ENCODE measurements around the gene FAM53B. TPM values are rescaled to one million over a fixed set of nuclear protein-coding genes. Genes with fewer than 3 reads are reported as not detected.

FAM53B gene
- total RNA-seq, 2 donors from 2014 or later = 19.3 to 22.6 TPM

DNA sequence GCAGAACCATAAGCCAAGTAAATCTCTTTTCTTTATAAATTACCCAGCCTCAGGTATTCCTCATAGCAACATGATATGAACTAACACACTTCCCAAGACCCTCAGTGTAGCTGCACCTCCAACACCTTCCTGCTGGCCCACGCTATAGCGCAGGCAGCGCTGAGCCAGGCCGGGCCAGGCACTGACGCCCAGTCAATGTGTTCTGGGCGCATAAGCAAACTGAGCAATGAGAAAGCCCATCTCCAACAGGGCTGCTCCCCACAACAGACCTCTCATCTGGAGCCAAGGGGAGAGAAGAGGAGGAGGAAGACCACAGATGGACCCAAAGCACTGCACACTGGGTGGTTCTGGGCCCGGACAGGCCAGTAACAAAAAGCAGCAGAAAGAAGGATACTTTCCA, 40.8 kb downstream of the FAM53B start:
- H3K27ac Mint-ChIP-seq = peak overlapping the region; percentile 30

DNA sequence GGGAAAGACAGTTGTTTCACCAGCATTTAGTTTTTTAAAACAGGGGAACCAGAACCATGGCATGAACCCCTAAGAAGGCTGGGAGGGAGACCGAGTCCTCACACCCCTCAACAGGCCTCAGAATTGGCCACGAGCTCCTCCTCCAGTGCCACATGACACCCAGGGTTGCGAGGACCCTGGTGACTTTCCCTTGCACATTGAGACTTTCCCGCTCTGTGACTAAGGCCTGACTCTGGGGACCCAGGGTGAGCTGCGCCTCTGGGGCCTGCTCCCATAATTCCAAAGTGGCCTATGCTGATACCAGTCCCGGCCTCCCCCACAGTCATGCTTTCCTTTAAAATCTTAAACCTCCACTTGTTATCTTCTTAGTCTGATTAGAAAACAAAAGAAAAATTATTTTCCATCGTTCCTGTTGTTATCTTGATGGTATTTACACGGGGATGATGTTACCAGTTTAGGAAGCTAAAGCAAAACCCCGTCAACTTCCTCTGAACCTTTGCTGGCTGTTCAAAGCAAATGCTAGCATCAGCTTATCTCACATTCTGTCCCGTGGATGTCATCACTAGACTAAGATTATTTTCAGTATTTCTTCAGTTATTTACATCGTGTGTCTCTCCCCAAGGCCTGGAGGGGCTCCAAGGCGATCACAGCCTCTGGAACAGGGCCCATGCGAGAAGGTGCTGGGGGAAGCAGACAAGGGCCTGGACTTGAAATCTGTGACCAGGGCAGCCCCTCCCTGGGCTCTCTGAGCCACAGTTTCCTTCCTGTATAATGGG, 42.1 kb downstream of the FAM53B start:
- no peak overlapping the region for H3K4me3 Mint-ChIP-seq
- TF ChIP-seq CTCF (conservative IDR thresholded peaks at IDR 0.05) = no peak
- H3K36me3 Mint-ChIP-seq (ENCODE audit: low read depth) = peaks cover 12% of the 10 kb centered on the region
- H3K4me3 ChIP-seq (ENCODE audit: low read length) = no peak overlapping the region
- no peak overlapping the region for H3K9ac ChIP-seq (ENCODE audit: extremely low read depth, low read length, poor library complexity, severe bottlenecking)
- no peaks in the 10 kb centered on the region for H3K9me3 Mint-ChIP-seq
- H3K4me1 Mint-ChIP-seq = peaks cover 2% of the 10 kb centered on the region
- no peaks in the 10 kb centered on the region for H3K27me3 Mint-ChIP-seq (ENCODE audit: insufficient read depth)
- H3K27ac Mint-ChIP-seq = no peak overlapping the region
- peaks cover 12% of the 10 kb centered on the region for H3K36me3 ChIP-seq (ENCODE audit: control insufficient read depth, insufficient read depth, low read length)
- 92 to 95% methylated on average over 7 to 13 of the region's 13 CpGs for WGBS, 2 experiments (ENCODE audit: insufficient coverage in 1 of 2, insufficient read length in 1 of 2)
- no peaks in the 10 kb centered on the region for H3K27me3 ChIP-seq (ENCODE audit: control insufficient read depth, insufficient read depth, low read length, poor library complexity, severe bottlenecking)
- no peaks in the 10 kb centered on the region for H3K4me1 ChIP-seq (ENCODE audit: control insufficient read depth, insufficient read depth, low read length)
- DNase-seq = no peak
- H3K9me3 ChIP-seq (ENCODE audit: control insufficient read depth, low read length) = no peaks in the 10 kb centered on the region
- H3K27ac ChIP-seq (ENCODE audit: low read depth, low read length) = no peak overlapping the region

More for the DNA sequence above, 40.8 kb downstream of the FAM53B start:
- Histone ChIP-seq H3K27me3 (ENCODE audit: control insufficient read depth, insufficient read depth, low read length, poor library complexity, severe bottlenecking) (no peaks in the 10 kb centered on the region), H3K36me3 (ENCODE audit: control insufficient read depth, insufficient read depth, low read length) (peaks cover 12% of the 10 kb centered on the region), H3K9me3 (ENCODE audit: control insufficient read depth, low read length) (no peaks in the 10 kb centered on the region), H3K4me3 (ENCODE audit: low read length) (no peak overlapping the region), H3K9ac (ENCODE audit: extremely low read depth, low read length, poor library complexity, severe bottlenecking) (no peak overlapping the region), H3K4me1 (ENCODE audit: control insufficient read depth, insufficient read depth, low read length) (no peaks in the 10 kb centered on the region), H3K27ac (ENCODE audit: low read depth, low read length) (no peak overlapping the region)
- Mint-ChIP-seq H3K4me1 (peaks cover 6% of the 10 kb centered on the region), H3K9me3 (no peaks in the 10 kb centered on the region), H3K4me3 (no peak overlapping the region), H3K27me3 (ENCODE audit: insufficient read depth) (no peaks in the 10 kb centered on the region), H3K36me3 (ENCODE audit: low read depth) (peaks cover 12% of the 10 kb centered on the region)
- DNase-seq = no peak
- WGBS, 2 experiments (ENCODE audit: insufficient coverage in 1 of 2, insufficient read length in 1 of 2) = 97 to 100% methylated on average over 3 to 7 of the region's 7 CpGs
- no peak for TF ChIP-seq CTCF (conservative IDR thresholded peaks at IDR 0.05)

DNA sequence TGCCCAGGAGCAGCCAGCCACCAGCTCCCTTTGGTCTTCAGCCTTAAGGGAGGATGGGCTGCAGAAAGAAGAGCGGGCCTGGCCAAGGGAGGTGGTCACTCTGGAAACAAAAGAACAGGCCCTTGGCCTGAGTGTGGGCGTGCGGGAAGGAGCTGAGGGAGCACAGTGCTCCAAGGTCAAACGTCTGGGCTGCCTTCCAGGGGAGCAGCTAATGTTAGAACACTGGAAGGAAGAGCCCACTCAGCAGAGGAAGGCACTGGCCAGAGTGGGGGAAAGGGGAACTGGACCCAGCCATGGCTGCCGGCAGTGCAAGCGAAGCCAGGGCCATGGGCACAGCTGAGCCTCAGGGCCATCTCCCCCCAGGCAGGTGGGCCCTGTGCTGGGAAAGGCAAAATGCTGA, 42.7 kb downstream of the FAM53B start:
- H3K9me3 Mint-ChIP-seq = no peaks in the 10 kb centered on the region
- no peak overlapping the region for H3K4me3 Mint-ChIP-seq
- no peaks in the 10 kb centered on the region for H3K27me3 ChIP-seq (ENCODE audit: control insufficient read depth, insufficient read depth, low read length, poor library complexity, severe bottlenecking)
- peaks cover 2% of the 10 kb centered on the region for H3K4me1 Mint-ChIP-seq
- H3K9me3 ChIP-seq (ENCODE audit: control insufficient read depth, low read length) = no peaks in the 10 kb centered on the region
- H3K9ac ChIP-seq (ENCODE audit: extremely low read depth, low read length, poor library complexity, severe bottlenecking) = no peak overlapping the region
- H3K4me1 ChIP-seq (ENCODE audit: control insufficient read depth, insufficient read depth, low read length) = no peaks in the 10 kb centered on the region
- H3K36me3 Mint-ChIP-seq (ENCODE audit: low read depth) = peaks cover 9% of the 10 kb centered on the region
- no peak for TF ChIP-seq CTCF (conservative IDR thresholded peaks at IDR 0.05)
- H3K27me3 Mint-ChIP-seq (ENCODE audit: insufficient read depth) = no peaks in the 10 kb centered on the region
- WGBS, 2 experiments (ENCODE audit: insufficient coverage in 1 of 2, insufficient read length in 1 of 2) = 87 to 94% methylated on average over 4 to 6 of the region's 6 CpGs
- no peak overlapping the region for H3K4me3 ChIP-seq (ENCODE audit: low read length)
- peaks cover 12% of the 10 kb centered on the region for H3K36me3 ChIP-seq (ENCODE audit: control insufficient read depth, insufficient read depth, low read length)
- peak overlapping the region; percentile 7 for H3K27ac Mint-ChIP-seq
- DNase-seq = no peak
- H3K27ac ChIP-seq (ENCODE audit: low read depth, low read length) = no peak overlapping the region
